RWPE1 (cell line): ENCODE measurements around the gene KTN1.

Source experiments
- CTCF ChIA-PET: fragments of 350-600 bp; sonication (Branson Sonifier 250); formaldehyde crosslinking; extraction: SDS; loops from one replicate; lab custom pipeline; 2021; lab: Yijun Ruan, JAX
- POLR2A ChIA-PET: fragments of 400-600 bp; formaldehyde crosslinking; extraction: SDS; loops from one replicate; lab custom pipeline; 2020; ENCODE audit warnings: antibody characterized with exemption; ENCODE audit not compliant: low non-redundant PET; lab: Yijun Ruan, JAX
- DNase-seq: peaks from one replicate; pipeline ENCODE4 v3.0.0; 2012; ENCODE audit warnings: low spot score
- H3K27ac ChIP-seq: fragments of 450-650 bp; 2 replicates; pipeline ENCODE4 v1.5.1; 2017
- CTCF ChIP-seq: fragments of 450-650 bp; conservative IDR thresholded peaks from 2 replicates; pipeline ENCODE4 v1.5.1; 2017; ENCODE audit warnings: low read depth, mild to moderate bottlenecking

The KTN1 gene

DNA sequence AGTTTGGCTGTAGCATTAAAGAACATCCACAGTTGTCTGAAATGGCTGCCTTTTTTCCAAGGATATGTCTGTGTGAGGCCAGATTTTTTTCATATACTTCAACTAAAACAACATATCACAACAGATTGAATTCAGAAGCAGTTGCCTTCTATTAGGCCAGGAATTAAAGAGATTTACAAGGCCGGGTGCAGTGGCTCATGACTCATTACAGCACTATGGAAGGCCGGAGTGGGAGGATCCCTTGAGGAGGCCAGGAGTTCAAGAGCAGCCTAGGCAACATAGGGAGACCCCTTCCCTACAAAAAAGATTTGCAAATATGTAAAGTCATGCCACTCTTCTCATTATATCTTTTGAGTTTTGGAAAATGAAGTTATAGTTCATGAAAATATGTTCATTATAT, 108.6 kb downstream of the KTN1 start:
- DNase-seq, result no peak
- no peak for TF ChIP-seq CTCF
- ChIA-PET POLR2A (no interaction called here), CTCF (no interaction called here)
- H3K27ac ChIP-seq, result no peak overlapping the region

GRCh38 chr14:55689981-55690871, 110.2 kb downstream of the KTN1 start:
- no peak overlapping the region for H3K27ac ChIP-seq
- POLR2A ChIA-PET, result no interaction called here
- CTCF ChIA-PET, result no interaction called here
- DNase-seq, result no peak
- no peak for TF ChIP-seq CTCF

DNA sequence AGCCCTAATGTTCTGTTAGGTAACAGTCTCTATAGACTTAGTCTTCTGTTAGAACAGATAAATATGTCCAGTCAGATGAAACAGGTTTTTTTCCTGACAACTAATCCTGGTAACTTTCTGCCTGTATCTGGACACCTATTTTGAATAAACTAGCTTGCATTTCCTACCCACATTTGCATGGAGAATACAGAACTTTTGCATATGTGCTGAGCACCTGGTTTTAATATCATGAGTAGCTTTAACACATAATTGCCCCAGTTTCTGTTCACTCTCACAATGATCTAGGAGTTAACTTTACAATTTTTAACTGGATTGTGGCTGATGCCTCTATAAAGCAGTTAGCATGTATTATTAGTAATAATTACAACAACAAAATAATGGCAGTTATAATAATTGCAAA, 111.7 kb downstream of the KTN1 start:
- ChIA-PET POLR2A (no interaction called here), CTCF (interaction anchor here (0.9 kb wide), 1 partner anchor 783 kb away, joined by 4 read pairs; no protein-coding TSS in a partner anchor)
- DNase-seq, result no peak
- no peak for TF ChIP-seq CTCF
- no peak overlapping the region for H3K27ac ChIP-seq

- ChIA-PET POLR2A (no interaction called here), CTCF (interaction anchor here (0.6 to 0.7 kb wide), 3 partner anchors 37 to 781 kb away, joined by 3 to 6 read pairs (median 3); no protein-coding TSS in a partner anchor)
- no peak for TF ChIP-seq CTCF
- H3K27ac ChIP-seq, result no peak overlapping the region
- DNase-seq, result no peak
Observed at GRCh38 chr14:55693904-55694303, 113.9 kb downstream of the KTN1 start.

DNA sequence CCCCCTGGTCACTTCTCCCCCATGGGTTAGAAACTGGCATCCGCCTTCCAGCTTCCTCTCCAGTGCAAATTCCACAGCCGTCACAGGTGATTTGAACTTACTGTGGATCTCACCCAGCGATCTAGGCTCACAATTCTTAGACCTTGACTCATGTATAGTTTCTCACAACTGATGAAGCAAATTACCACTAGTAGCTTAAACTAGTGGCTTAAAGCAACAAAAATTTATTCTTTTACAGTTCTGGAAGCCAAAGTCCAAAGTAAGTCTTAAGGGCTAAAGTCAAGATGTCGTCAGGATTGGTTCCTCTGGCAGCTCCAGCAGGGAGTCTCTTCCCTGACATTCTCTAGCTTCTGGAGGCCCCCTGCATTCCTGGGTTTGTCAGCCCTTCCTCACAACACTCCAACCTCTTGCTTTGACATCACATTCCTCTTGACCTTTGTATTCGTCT, 117.4 kb downstream of the KTN1 start:
- no peak for DNase-seq
- ChIA-PET POLR2A (no interaction called here), CTCF (no interaction called here)
- no peak for TF ChIP-seq CTCF
- H3K27ac ChIP-seq, result no peak overlapping the region

GRCh38 chr14:55698051-55698450, 118.0 kb downstream of the KTN1 start:
- TF ChIP-seq CTCF, result no peak
- H3K27ac ChIP-seq, result no peak overlapping the region
- CTCF ChIA-PET, result no interaction called here
- no peak for DNase-seq
- POLR2A ChIA-PET, result no interaction called here
